Suppressor macrophage (primary cell): ENCODE results near the gene TIMD4.

Experiments
- DNase-seq, 4 experiments: peaks; one replicate each; pipeline ENCODE4 v3.0.0-alpha.2; 2020 to 2022

TIMD4 gene

GRCh38 chr5:156920861-156921431 lies 42.1 kb downstream of the TIMD4 start:
- no peak for DNase-seq

DNA sequence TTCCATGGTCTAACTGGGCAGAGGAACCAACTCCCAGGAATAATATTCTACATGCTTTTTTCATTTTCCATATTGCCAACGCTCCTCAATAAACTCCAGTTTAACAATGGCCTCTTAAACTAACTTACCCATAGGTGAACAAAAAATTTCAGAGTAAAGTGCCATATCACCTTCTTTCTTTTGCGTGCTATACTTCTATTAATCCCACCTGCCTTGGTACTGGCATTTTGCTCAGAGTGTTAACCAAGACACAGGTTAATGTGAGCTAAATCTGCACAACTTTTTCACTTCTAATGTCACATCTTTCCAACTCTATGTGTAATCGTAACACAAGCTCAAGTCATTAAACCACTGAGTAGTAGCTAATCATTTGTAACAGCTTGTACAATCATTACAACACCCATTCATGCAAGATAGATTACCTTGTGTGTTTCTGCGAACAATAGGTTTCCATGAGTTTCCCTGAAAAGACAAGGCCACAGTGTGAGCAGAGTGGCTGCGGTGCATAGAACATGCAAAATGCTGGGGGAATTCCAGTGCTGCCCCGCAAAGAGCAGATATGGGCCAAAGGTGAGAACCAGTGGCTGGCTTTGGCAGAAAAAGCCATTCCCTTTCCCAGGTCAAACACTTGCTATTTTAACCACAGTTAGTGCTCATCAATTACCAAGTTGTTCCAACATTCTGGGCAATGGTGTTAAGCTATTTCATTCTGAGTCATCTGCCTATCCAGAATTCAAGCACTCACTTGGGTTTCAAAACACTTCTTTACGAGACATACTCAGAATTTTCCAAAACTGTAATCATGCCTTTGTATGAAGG lies 42.8 kb downstream of the TIMD4 start:
- DNase-seq = no peak

GRCh38 chr5:156918311-156918845 lies 44.6 kb downstream of the TIMD4 start:
- no peak for DNase-seq

DNA sequence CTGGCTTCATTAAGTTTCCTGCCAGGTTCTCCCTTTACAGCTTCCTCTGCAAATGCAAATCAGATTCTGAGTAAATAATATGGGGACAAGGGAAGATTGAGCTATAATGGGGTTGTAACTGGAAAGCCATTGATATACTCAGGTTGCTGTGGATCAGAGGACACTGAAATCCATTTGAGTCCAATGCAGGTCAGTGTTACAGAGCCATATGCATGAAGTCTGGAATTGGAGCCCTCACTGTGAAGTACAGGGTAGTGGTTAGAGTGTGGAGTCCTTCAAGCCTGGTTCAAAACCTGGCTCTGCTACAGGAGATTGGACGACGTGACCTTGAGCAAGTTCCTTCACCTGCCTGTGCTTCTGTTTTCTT lies 48.7 kb downstream of the TIMD4 start:
- DNase-seq = no peak

- DNase-seq = peak; percentile 16 to 42 (median 38)
Measured at GRCh38 chr5:156913719-156914370, 49.2 kb downstream of the TIMD4 start.

GRCh38 chr5:156913355-156913718 lies 49.7 kb downstream of the TIMD4 start:
- DNase-seq = no peak

DNA sequence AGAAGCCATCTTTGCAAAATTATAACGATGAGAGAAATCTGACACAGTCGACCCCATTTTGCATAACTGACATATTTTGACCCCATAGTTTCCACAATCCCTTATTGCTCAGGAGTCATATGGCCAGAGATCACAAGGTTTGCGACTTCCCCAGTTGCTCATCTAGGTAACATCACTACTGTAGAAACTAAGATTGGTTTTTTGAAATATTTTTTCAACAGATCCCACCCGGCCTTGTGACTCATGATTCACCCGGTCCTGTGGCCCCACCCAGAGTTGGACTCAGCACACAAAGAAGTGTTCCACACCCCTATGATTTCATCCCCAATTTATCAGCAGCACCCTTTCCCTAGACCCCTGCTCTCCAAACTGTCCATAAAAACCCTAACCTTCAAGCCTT lies 50.2 kb downstream of the TIMD4 start:
- no peak for DNase-seq

DNA sequence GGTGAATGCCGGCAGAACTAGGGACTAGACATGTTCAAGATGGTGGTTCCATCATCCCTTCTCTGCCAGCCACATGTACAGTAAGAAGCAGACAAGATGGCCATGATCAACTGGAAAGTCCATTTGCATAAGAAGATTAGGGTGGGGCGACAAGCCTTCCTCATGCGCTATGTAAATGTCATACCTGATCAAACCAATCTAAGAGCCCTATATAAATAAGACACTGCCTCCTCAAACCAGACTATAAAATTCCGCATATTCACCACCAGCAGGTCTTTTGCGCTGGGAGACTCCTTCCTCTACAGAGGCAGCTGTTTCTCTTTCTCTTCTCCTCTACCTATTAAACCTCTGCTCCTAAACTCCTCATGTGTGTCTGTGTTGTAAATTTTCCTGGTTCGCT lies 53.8 kb downstream of the TIMD4 start:
- DNase-seq = no peak

DNA sequence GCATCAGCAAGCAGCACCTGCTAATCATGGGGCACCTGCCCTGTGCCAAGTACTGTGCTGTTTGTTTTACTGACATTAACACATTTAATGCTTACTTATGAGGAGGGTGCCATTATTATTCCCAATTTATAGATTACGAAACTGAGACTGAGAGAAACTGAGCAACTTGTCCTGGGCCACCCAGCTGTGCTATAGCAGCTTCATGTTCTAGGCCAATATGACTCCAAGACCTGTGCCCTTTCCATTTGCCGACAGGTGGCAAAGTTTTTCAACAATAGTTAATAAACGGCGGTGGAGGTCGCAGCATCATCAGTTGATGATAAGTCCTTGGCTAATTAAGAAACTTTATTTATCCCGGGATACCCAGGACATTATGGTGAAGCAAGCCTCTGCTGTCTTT lies 55.4 kb downstream of the TIMD4 start:
- no peak for DNase-seq

- DNase-seq = no peak
Measured at GRCh38 chr5:156906807-156907206, 56.2 kb downstream of the TIMD4 start.

- no peak for DNase-seq
Measured at GRCh38 chr5:156896546-156896945, 66.5 kb downstream of the TIMD4 start.

DNA sequence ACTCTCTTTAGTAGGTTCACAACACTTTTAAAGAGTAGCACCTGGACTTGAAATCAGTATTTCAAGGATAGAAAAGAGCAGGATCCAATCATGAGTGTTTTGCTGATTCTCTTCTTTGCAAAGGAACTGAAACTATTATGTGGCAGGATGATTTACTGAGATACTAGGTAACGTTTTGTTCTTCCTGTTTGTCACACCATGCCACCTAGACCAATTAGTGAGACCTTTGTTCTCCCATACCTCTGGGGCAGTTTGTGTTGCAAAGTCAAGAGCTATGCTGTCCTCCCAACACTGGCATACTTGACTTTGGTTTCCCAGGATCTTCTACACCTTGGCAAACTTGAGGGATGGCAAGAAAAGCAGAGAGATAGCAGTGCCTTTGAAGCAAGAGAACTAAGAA lies 69.5 kb downstream of the TIMD4 start:
- DNase-seq = no peak

DNA sequence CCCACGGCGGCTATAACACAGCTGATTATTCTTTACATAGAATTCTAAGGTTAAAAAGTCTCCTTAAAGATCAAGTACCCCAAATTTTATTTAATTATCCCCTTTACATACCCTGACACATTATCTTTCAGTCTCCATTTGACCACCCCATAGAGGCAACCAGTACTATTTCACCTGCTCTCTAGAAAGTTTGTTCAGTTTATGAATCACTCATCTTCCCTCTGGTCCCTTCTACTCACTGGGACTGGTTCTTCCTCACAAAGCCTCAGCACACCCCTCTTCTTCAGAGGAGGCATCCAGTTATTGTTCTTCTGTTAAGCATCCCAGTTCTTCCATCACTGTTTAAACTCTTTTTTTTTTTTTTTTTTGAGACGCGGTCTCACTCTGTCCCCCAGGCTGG lies 70.2 kb downstream of the TIMD4 start:
- DNase-seq = no peak

- DNase-seq = no peak
Measured at GRCh38 chr5:156892223-156892622, 70.8 kb downstream of the TIMD4 start.

- DNase-seq = no peak
Measured at GRCh38 chr5:156888520-156888919, 74.5 kb downstream of the TIMD4 start.

- DNase-seq = no peak
Measured at GRCh38 chr5:156883316-156883875, 79.6 kb downstream of the TIMD4 start.

DNA sequence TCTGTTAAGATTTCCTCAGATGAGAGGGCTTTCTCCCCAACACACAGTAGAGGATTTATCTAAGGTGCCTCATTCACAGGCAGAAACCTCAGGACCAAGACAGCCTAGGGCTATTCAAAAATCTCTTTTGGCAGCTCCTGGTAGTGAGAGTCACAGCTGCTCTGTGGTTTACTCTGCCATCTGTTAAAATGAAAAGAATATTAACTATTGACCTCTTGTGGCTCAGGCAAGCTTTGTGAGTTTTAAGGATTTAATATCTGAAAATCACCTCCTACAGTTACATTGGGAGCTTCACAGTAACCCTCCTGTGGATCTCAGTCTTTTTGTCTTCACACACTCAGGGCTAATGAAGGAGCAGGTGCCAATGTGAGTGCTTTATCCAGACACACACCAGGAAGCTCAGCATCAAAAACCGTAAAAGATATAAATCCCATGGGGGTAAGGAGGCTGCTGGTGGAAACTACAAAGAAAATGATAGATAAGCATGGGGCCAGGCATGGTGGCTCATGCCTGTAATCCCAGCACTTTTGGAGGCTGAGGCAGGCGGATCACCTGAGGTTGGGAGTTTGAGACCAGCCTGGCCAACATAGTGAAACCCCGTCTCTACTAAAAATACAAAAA lies 83.3 kb downstream of the TIMD4 start:
- DNase-seq = no peak

- DNase-seq = no peak
Measured at GRCh38 chr5:156871212-156871611, 91.8 kb downstream of the TIMD4 start.

DNA sequence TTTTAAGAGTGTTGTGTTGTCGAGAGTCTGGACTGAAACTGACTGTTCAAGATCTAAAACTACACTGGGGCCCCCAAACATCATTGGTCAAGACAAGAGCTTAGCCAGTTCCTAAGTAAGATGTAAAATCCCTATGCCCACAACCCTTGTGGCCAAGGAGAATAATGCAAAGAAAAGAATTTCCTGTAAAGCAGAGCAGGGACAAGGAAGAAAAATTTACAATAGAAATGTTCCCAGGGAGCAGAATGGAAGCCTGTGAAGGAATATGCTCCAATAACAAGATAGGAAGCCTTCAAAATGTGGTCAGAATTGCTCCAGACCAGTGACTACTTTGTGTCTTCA lies 92.6 kb downstream of the TIMD4 start:
- no peak for DNase-seq
